Measurements from ENCODE around the gene DSCAML1. TPM values are rescaled to one million over a fixed set of nuclear protein-coding genes. Genes with fewer than 3 reads are reported as not detected.

The DSCAML1 gene
- total RNA-seq: 1 to 10 TPM in 1 of 2 experiments, under 1 TPM in 1; 0.42 to 1.4 TPM

GRCh38 chr11:117796872-117797529 lies at the start of gene DSCAML1:
DSCAML1 (minus strand) TSS chr11:117797216; CDS start chr11:117797079, 137 bp downstream.
- peaks cover 4% of the 10 kb centered on the region for H3K4me1 Mint-ChIP-seq
- no peak within 1 kb of the TSS for H3K4me3 Mint-ChIP-seq
- ATAC-seq (peak; percentile 89), DNase-seq (no peak)
- H3K36me3 Mint-ChIP-seq: no peaks in the 10 kb centered on the region
- H3K27ac Mint-ChIP-seq: no peak within 1 kb of the TSS
- CTCF ChIA-PET: interaction anchor here (4.6 to 13.0 kb wide), 2 partner anchors 11 to 22 kb away, joined by 27 to 343 read pairs; partner anchors contain the start of gene FXYD2
- H3K9me3 Mint-ChIP-seq (ENCODE audit: low read depth): no peaks in the 10 kb centered on the region
- H3K27me3 Mint-ChIP-seq: peaks cover 68% of the 10 kb centered on the region

GRCh38 chr11:117843666-117844484 lies 46.9 kb upstream of the DSCAML1 start:
- peaks cover 7% of the 10 kb centered on the region for H3K4me1 Mint-ChIP-seq
- CTCF ChIA-PET: interaction anchor here (0.6 to 7.4 kb wide), 30 partner anchors 10 to 1176 kb away, joined by 3 to 173 read pairs (median 4); partner anchors contain the start of genes FXYD2 and TMPRSS13
- DNase-seq: peak; percentile 87
- peak; percentile 86 for ATAC-seq
- H3K27me3 Mint-ChIP-seq: peaks cover 14% of the 10 kb centered on the region
- peaks cover 3% of the 10 kb centered on the region for H3K36me3 Mint-ChIP-seq
- H3K9me3 Mint-ChIP-seq (ENCODE audit: low read depth): no peaks in the 10 kb centered on the region
- no peak overlapping the region for H3K4me3 Mint-ChIP-seq
- no peak overlapping the region for H3K27ac Mint-ChIP-seq

- ATAC-seq: no peak
- CTCF ChIA-PET: interaction anchor here (1.1 to 7.4 kb wide), 10 partner anchors 9 to 213 kb away, joined by 3 to 173 read pairs (median 14); no protein-coding TSS in a partner anchor
- H3K27ac Mint-ChIP-seq: no peak overlapping the region
These were observed 45.3 kb upstream of the DSCAML1 start for GRCh38 chr11:117842131-117842941.

GRCh38 chr11:117841551-117842031 lies 44.6 kb upstream of the DSCAML1 start:
- Mint-ChIP-seq H3K27ac (no peak overlapping the region), H3K36me3 (peaks cover 1% of the 10 kb centered on the region), H3K4me3 (no peak overlapping the region), H3K4me1 (peaks cover 24% of the 10 kb centered on the region), H3K27me3 (peaks cover 15% of the 10 kb centered on the region), H3K9me3 (ENCODE audit: low read depth) (no peaks in the 10 kb centered on the region)
- peak; percentile 18 for DNase-seq
- ATAC-seq: no peak
- CTCF ChIA-PET: interaction anchor here (1.9 to 7.4 kb wide), 2 partner anchors 34 to 105 kb away, joined by 7 to 173 read pairs; no protein-coding TSS in a partner anchor

More at GRCh38 chr11:117842131-117842941, 45.3 kb upstream of the DSCAML1 start:
- Mint-ChIP-seq H3K9me3 (ENCODE audit: low read depth) (no peaks in the 10 kb centered on the region), H3K4me1 (peaks cover 21% of the 10 kb centered on the region), H3K27me3 (peaks cover 18% of the 10 kb centered on the region), H3K36me3 (peaks cover 1% of the 10 kb centered on the region), H3K4me3 (no peak overlapping the region)
- peak; percentile 35 for DNase-seq

GRCh38 chr11:117840881-117841550 lies 44.0 kb upstream of the DSCAML1 start:
- Mint-ChIP-seq H3K27me3 (peaks cover 12% of the 10 kb centered on the region), H3K4me1 (peaks cover 25% of the 10 kb centered on the region), H3K36me3 (peaks cover 1% of the 10 kb centered on the region), H3K9me3 (ENCODE audit: low read depth) (no peaks in the 10 kb centered on the region), H3K27ac (no peak overlapping the region), H3K4me3 (no peak overlapping the region)
- ATAC-seq: no peak
- DNase-seq: peak; percentile 39
- CTCF ChIA-PET: interaction anchor here (1.0 to 7.4 kb wide), 3 partner anchors 105 to 331 kb away, joined by 3 to 173 read pairs (median 3); no protein-coding TSS in a partner anchor

- H3K9me3 Mint-ChIP-seq (ENCODE audit: low read depth): no peaks in the 10 kb centered on the region
- no peak overlapping the region for H3K27ac Mint-ChIP-seq
- ATAC-seq: no peak
- H3K27me3 Mint-ChIP-seq: peaks cover 11% of the 10 kb centered on the region
- peak; percentile 34 for DNase-seq
- peaks cover 1% of the 10 kb centered on the region for H3K36me3 Mint-ChIP-seq
- no peak overlapping the region for H3K4me3 Mint-ChIP-seq
- CTCF ChIA-PET: interaction anchor here (1.0 to 7.4 kb wide), 3 partner anchors 106 to 331 kb away, joined by 3 to 173 read pairs (median 3); no protein-coding TSS in a partner anchor
- peaks cover 25% of the 10 kb centered on the region for H3K4me1 Mint-ChIP-seq
These were observed 43.2 kb upstream of the DSCAML1 start for GRCh38 chr11:117839936-117840813.

GRCh38 chr11:117839380-117839881 lies 42.4 kb upstream of the DSCAML1 start:
- no peaks in the 10 kb centered on the region for H3K9me3 Mint-ChIP-seq (ENCODE audit: low read depth)
- H3K4me1 Mint-ChIP-seq: peaks cover 25% of the 10 kb centered on the region
- DNase-seq (peak; percentile 40), ATAC-seq (no peak)
- peaks cover 1% of the 10 kb centered on the region for H3K36me3 Mint-ChIP-seq
- CTCF ChIA-PET: interaction anchor here (1.3 kb wide), 1 partner anchor 16 kb away, joined by 5 read pairs; no protein-coding TSS in a partner anchor
- no peak overlapping the region for H3K4me3 Mint-ChIP-seq
- H3K27ac Mint-ChIP-seq: no peak overlapping the region
- peaks cover 11% of the 10 kb centered on the region for H3K27me3 Mint-ChIP-seq

GRCh38 chr11:117838901-117839300 lies 41.9 kb upstream of the DSCAML1 start:
- no peak for ATAC-seq
- H3K27me3 Mint-ChIP-seq: peaks cover 11% of the 10 kb centered on the region
- H3K9me3 Mint-ChIP-seq (ENCODE audit: low read depth): no peaks in the 10 kb centered on the region
- CTCF ChIA-PET: interaction anchor here (0.7 to 1.3 kb wide), 3 partner anchors 10 to 108 kb away, joined by 3 to 5 read pairs (median 4); no protein-coding TSS in a partner anchor
- H3K4me1 Mint-ChIP-seq: peaks cover 24% of the 10 kb centered on the region
- no peak for DNase-seq
- no peak overlapping the region for H3K27ac Mint-ChIP-seq
- no peak overlapping the region for H3K4me3 Mint-ChIP-seq
- peaks cover 1% of the 10 kb centered on the region for H3K36me3 Mint-ChIP-seq

GRCh38 chr11:117837791-117838190 lies 40.8 kb upstream of the DSCAML1 start:
- CTCF ChIA-PET: interaction anchor here (1.1 to 1.3 kb wide), 3 partner anchors 9 to 109 kb away, joined by 3 to 5 read pairs (median 4); no protein-coding TSS in a partner anchor
- H3K4me3 Mint-ChIP-seq: no peak overlapping the region
- DNase-seq (peak; percentile 65), ATAC-seq (peak; percentile 44)
- H3K27me3 Mint-ChIP-seq: peaks cover 11% of the 10 kb centered on the region
- H3K27ac Mint-ChIP-seq: peak overlapping the region; percentile 16
- peaks cover 23% of the 10 kb centered on the region for H3K4me1 Mint-ChIP-seq
- H3K36me3 Mint-ChIP-seq: peaks cover 1% of the 10 kb centered on the region
- no peaks in the 10 kb centered on the region for H3K9me3 Mint-ChIP-seq (ENCODE audit: low read depth)

- H3K36me3 Mint-ChIP-seq: peaks cover 1% of the 10 kb centered on the region
- H3K27me3 Mint-ChIP-seq: peaks cover 11% of the 10 kb centered on the region
- CTCF ChIA-PET: interaction anchor here (1.2 kb wide), 1 partner anchor 110 kb away, joined by 4 read pairs; no protein-coding TSS in a partner anchor
- H3K4me1 Mint-ChIP-seq: peaks cover 23% of the 10 kb centered on the region
- no peak overlapping the region for H3K27ac Mint-ChIP-seq
- H3K9me3 Mint-ChIP-seq (ENCODE audit: low read depth): no peaks in the 10 kb centered on the region
- ATAC-seq: no peak
- no peak overlapping the region for H3K4me3 Mint-ChIP-seq
- peak; percentile 36 for DNase-seq
These were observed 40.2 kb upstream of the DSCAML1 start for GRCh38 chr11:117837070-117837776.
